Motor neuron (in vitro differentiated cells): Measurements from ENCODE around the gene ZNF839. TPM values are rescaled to one million over a fixed set of nuclear protein-coding genes. Genes with fewer than 3 reads are reported as not detected.
"Not testable (repeated sequence)": the region's sequence is repeated elsewhere in the genome, so short reads cannot be mapped to it uniquely, and the experiment has no call there.

Experiments used
- ATAC-seq, 8 experiments: fragments of 200-7000 bp; cut with Tn5 transposase; replicated peaks in 6 of 8; 2 replicates each; pipeline ENCODE4 v1.8.0; 2021; ENCODE audit warnings: mild to moderate bottlenecking in 8 of 8, moderate library complexity in 8 of 8
- H3K27ac ChIP-seq, 2 donors: fragments of 250-450 bp; sonication (Bioruptor Pico); 2 replicates each; pipeline ENCODE4 v1.9.0; 2021; ENCODE audit warnings: antibody characterized with exemption in 2 of 2, mild to moderate bottlenecking in 2 of 2, moderate library complexity in 1 of 2
- H3K4me1 ChIP-seq, 2 donors: fragments of 250-450 bp; sonication (Bioruptor Pico); replicated peaks in 1 of 2; 2 replicates each; pipeline ENCODE4 v1.6.1; 2021; ENCODE audit warnings: antibody characterized with exemption in 2 of 2, mild to moderate bottlenecking in 2 of 2, moderate library complexity in 1 of 2
- H3K4me3 ChIP-seq, 5 donors: fragments of 250-450 bp; sonication (Bioruptor Pico); 2 replicates each; pipeline ENCODE4 v1.9.0; 2021; ENCODE audit warnings: antibody characterized with exemption in 5 of 5, mild to moderate bottlenecking in 5 of 5, moderate library complexity in 4 of 5
- WGBS, 10 experiments: fragments of 450-650 bp; shearing (Covaris generic); methylation state at CpG; one replicate each; pipeline ENCODE4 v1.0.0; 2022; 5-methylcytosine and 5-hydroxymethylcytosine counted together
- in situ Hi-C, 9 experiments: fragments of 400-800 bp; cut with MboI; loops; one replicate each; pipeline ENCODE4 v1.15.0; 2021; ENCODE audit warnings: low sequenced_read_pairs in 9 of 9, low pct_unique_long_range_greater_than_20kb in 2 of 9; ENCODE audit not compliant: unreplicated experiment in 9 of 9
- total RNA-seq, 8 experiments: library from RNA; unstranded; fragments of 300-600 nt; gene quantifications; 2 replicates each; pipeline versions ENCODE4 v1.2.3 to v1.2.4, GENCODE V29; 2022

Gene ZNF839
- total RNA-seq, 8 experiments from 2014 or later = 7.8 to 16.7 (median 10.2) TPM

DNA sequence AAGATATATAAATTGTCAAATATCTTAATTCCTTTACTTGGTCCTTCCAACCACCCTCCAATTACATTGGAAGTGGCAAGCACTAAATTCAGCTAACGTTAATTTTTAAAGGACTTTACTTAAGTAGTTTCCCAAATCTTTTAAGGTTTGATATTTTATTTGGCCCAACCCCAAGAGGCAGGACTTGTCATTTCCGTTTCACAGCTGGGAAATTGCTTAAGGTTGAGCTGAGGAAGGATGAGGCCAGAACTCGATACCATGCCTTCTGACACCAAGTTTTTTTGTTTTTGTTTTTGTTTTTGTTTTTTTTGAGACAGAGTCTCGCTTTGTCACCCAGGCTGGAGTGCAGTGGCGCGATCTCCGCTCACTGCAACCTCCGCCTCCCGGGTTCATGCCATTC, 32.0 kb downstream of the ZNF839 start:
- in situ Hi-C loops, H3K27ac ChIP-seq, H3K4me3 ChIP-seq, ATAC-seq, H3K4me1 ChIP-seq: not testable (repeated sequence)
- 83 to 100% (median 96%) methylated on average over 3 to 9 of the region's 9 CpGs for WGBS, 10 experiments

DNA sequence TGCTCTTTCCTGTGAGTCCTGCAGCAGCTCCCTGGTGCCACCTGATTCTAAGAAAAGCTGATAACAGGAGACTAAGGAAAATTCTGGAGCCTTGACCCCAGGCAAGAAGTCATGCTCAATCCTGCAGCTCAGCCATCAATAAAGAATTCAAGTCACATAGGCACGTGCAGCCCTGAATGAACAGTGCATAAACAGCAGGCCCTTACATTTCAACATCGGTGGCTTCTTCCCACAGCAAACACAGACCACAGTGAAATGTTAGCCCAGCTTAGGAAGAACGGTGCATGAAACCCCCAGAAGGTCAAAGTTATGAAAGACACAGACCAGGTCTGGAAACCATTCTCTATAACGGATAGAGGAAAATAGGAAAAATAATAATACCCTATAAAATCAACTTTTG, 32.7 kb downstream of the ZNF839 start:
- H3K27ac ChIP-seq = no peak overlapping the region
- no peak for ATAC-seq
- WGBS, 10 experiments = 70 to 100% (median 91%) methylated on average over 2 to 4 of the region's 4 CpGs; no CpG with 5 or more reads in 2 of the 10 experiments
- H3K4me3 ChIP-seq = no peak overlapping the region
- in situ Hi-C loops = no loop called here
- no peaks in the 10 kb centered on the region for H3K4me1 ChIP-seq

DNA sequence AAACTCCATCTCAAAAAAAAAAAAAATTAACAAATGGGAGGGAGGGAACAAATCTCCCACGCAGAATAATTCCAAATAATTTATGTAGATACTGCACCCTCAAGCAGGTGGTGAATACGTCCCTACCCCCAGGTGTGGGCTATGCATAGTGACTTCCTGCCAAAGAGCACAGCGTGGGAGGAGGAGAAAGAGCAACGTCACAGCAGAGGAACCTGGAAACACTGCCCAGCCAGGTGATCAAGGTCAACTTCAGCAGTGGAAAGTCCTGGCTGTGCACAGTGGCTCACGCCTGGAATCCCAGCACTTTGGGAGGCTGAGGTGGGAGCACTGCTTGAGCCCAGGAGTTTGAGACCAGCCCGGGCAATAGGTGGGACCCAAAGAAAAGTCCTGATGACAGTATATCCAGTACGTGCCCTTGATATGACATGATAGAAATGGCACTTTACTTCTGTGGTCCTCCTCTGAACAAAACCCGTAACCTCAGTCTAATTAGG, 33.6 kb downstream of the ZNF839 start:
- Histone ChIP-seq H3K27ac (no peak overlapping the region), H3K4me3 (no peak overlapping the region), H3K4me1 (no peaks in the 10 kb centered on the region)
- WGBS, 10 experiments = 76 to 100% (median 91%) methylated on average over 1 to 6 of the region's 8 CpGs; no CpG with 5 or more reads in 1 of the 10 experiments
- ATAC-seq = no peak
- in situ Hi-C loops = no loop called here

DNA sequence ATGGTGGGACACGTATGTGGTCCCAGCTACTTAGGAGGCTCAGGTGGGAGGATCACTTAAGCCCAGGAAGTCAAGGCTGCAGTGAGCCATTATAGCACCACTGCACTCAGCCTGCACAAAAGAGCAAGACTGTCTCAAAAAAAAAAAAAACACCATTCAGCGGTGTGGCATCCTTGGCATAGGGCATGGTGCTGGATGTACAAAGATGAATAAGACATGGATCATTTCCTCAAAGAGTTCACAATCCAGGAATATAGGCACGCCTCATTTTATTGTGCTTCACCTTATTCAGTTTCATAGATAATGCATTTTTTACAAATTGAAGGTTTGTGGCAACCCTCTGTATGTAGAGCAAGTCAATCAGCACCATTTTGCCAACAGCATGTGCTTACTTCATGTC, 36.7 kb downstream of the ZNF839 start:
- no peak overlapping the region for H3K4me3 ChIP-seq
- in situ Hi-C loops = no loop called here
- ATAC-seq = no peak
- WGBS, 10 experiments = 80 to 100% (median 92%) methylated on average over 1 to 3 of the region's 3 CpGs; no CpG with 5 or more reads in 1 of the 10 experiments
- H3K27ac ChIP-seq = no peak overlapping the region
- no peaks in the 10 kb centered on the region for H3K4me1 ChIP-seq

DNA sequence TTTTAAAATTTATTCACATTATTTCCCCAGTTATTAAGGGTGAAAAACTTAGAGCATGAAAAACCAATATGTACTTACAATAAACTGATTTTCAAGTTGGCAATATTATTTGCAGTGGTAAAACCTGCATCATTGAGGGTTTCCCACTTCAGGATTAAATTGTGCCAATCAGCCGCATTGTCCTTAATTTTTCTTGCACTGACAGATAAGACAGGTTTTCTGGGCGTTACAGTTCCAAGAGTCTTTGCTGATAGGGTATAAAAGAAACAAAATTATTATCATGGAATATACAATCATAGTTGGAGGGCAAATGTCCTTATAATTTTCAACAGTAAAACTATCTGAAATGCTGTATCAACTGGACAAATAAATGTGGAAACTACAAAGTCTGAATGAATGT, 39.8 kb downstream of the ZNF839 start:
- Histone ChIP-seq H3K4me1 (peaks cover 11 to 13% of the 10 kb centered on the region in 2 donors), H3K27ac (no peak overlapping the region), H3K4me3 (no peak overlapping the region)
- 95 to 100% (median 100%) methylated on average over 1 to 2 of the region's 2 CpGs; no CpG with 5 or more reads in 2 of the 10 experiments for WGBS, 10 experiments
- in situ Hi-C loops = no loop called here
- ATAC-seq = no peak

DNA sequence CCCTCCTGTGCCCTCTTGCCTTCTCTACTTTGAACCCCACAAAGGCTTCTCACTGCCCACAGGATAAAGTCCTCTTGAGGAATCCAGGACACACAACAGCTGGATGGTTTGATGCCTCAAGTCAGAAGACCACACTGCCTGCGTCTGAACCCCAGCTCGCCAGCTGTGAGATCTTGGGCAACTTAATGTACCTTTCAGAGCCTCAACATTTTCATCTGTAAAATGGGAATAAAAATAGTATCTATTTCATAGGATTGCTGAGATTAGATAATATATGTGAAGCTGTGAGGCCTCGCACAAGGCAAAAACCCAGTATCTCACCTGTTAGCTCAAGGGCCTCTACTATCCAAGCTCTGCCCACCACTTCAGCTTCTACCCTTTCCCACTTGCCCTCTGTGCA, 40.8 kb downstream of the ZNF839 start:
- Histone ChIP-seq H3K27ac (no peak overlapping the region), H3K4me1 (peaks cover 12 to 15% of the 10 kb centered on the region in 2 donors), H3K4me3 (no peak overlapping the region)
- WGBS, 10 experiments = 86 to 100% (median 100%) methylated on average over 1 to 2 of the region's 3 CpGs; no CpG with 5 or more reads in 3 of the 10 experiments
- ATAC-seq = no peak
- in situ Hi-C loops = no loop called here

DNA sequence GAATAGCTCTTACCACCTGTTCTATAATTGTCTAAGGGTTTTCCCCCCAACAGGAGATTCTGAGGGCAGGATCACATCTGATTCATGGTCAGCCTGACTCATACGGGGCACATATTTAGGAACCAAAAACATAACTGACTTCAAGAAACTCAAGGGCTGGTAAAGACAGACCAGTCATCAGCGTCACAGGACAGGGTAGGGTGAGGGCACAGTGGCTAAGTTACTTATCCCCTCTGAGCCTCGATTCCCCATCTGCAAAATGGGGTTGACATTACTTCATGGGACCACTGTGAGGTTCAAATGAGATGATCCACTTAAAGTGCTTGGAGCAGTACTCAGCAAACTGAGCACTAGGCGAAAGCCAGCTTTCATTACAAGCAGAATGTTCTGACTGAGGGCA, 42.5 kb downstream of the ZNF839 start:
- H3K4me1 ChIP-seq = peaks cover 12 to 15% of the 10 kb centered on the region in 2 donors
- ATAC-seq = peak in 3 of 8 experiments; percentile 2 to 4 (median 2)
- peak overlapping the region; percentile 83 to 86 for H3K27ac ChIP-seq
- peak overlapping the region; percentile 80 to 98 (median 87) for H3K4me3 ChIP-seq
- 0 to 16% (median 0%) methylated on average over 1 to 4 of the region's 4 CpGs; no CpG with 5 or more reads in 5 of the 10 experiments for WGBS, 10 experiments
- in situ Hi-C loops = no loop called here

DNA sequence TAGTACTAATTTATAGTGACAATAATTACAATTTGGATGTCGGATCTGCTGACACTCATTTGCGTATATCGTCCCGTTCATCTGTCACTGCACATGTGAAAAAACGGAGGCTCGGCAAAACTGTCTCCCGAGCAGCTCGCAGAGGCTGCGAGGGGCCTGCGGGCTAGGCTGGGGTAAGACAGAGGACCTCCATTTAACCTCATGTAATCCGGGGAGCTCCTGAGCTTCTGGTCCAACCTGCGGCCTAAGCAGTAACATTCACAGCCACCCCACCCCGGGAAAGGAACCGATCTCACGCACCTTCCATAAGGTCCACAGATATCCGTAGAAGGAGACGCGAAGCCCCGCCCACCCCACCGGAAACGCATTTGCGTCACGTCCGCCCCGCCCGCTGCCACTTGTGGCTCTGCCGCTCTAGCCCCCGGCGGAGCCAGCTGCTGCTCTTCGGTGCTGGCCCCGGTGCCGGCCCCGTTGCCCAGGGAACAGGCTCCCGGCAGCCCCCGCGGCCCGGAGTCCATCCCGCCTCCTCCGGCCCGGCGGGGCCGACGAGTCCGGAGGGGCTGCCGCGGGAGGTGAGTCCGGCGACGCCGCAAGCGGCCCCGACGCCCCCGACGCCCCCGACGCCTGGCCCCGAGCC, 43.1 kb downstream of the ZNF839 start, which contains the start of the genes CINP and TECPR2:
CINP (minus strand) TSS at position 346 of the 637 bp plus-strand sequence; CDS start at position 307, 39 bp downstream.
TECPR2 (plus strand) TSS at position 397 of the 637 bp plus-strand sequence. CDS start 13,781 bp downstream, outside the sequence.
- WGBS, 10 experiments = 0 to 5% (median 0%) methylated on average over 3 to 7 of the region's 58 CpGs; no CpG with 5 or more reads in 7 of the 10 experiments
- ATAC-seq = peak; percentile 88 to 97 (median 96)

DNA sequence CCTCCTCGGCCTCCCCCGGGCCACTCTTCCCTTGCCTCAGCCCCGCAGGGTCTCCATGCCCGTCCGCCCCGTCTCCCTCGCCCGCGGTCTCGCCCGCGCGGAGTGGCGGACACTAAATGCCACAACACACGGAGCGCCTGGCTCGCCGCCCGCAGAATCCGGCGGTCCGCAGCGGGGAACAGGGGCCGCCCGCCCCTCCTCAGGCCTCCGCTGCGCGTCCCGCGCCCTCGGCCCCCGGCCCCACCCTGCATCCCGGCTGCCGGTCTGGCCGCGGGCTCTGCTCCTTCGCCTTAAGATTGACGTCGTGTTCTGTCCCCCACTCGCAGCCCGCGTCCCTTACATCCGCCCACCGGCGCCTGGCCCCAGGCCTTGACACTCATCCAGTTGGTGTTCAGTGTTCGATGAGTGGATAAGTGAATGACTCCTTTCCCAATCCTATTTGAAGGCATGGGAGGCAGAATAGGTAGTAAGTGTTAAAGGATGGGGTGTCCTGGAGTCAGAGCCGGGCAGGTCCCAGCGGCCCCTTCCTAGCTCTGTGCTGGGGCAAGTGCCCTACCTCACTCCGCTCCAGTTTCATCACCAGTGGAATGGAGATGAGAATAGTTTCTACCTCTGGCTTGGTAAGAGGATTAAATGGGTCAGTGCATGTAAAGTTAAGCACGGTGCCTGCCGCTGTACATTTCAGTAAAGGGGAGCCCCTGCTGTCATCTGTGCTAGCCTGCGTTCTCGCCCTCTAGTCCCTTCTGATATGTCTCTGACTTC, 43.8 kb downstream of the ZNF839 start:
- H3K4me1 ChIP-seq = peaks cover 12 to 15% of the 10 kb centered on the region in 2 donors
- ATAC-seq = peak in 7 of 8 experiments; percentile 17 to 67 (median 56)
- in situ Hi-C loops = no loop called here
- peak overlapping the region; percentile 83 to 86 for H3K27ac ChIP-seq
- peak overlapping the region; percentile 80 to 98 (median 87) for H3K4me3 ChIP-seq
- 0 to 33% (median 4%) methylated on average over 1 to 11 of the region's 53 CpGs; no CpG with 5 or more reads in 3 of the 10 experiments for WGBS, 10 experiments

More for the DNA sequence above, 43.1 kb downstream of the ZNF839 start, which contains the start of the genes CINP and TECPR2:
- peak within 1 kb of the TSS; percentile 80 to 98 (median 87) for H3K4me3 ChIP-seq
- in situ Hi-C loops = no loop called here
- peaks cover 12 to 15% of the 10 kb centered on the region in 2 donors for H3K4me1 ChIP-seq
- H3K27ac ChIP-seq = peak within 1 kb of the TSS; percentile 83 to 86

DNA sequence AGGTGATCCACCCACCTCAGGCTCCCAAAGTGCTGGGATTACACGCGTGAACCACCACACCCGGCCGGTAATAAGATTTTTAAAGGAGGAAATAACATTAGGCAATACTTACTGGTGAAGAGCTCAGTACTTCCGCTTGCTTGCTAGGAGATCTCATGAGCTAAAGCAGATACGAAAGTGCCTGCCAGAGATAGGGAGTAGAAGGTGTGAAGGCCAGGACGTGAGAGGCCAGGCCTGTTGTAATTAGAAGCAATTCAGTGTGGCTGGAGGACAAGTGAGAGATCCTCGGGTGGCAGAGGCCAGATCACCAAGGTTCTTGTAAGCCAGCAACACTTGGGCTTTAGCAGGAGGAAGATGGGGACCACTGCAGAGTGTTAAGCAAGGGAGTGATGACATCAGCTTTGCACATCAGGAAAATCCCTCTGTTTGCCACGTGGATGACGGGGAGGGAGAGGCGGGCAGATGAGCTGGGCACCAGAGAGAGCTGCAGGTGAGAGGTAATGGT, 50.8 kb downstream of the ZNF839 start:
- Histone ChIP-seq H3K27ac (no peak overlapping the region), H3K4me1 (no peaks in the 10 kb centered on the region), H3K4me3 (no peak overlapping the region)
- ATAC-seq = peak in 1 of 8 experiments; percentile 14
- WGBS, 10 experiments = 80 to 100% (median 92%) methylated on average over 1 to 8 of the region's 11 CpGs; no CpG with 5 or more reads in 1 of the 10 experiments
- in situ Hi-C loops = no loop called here

DNA sequence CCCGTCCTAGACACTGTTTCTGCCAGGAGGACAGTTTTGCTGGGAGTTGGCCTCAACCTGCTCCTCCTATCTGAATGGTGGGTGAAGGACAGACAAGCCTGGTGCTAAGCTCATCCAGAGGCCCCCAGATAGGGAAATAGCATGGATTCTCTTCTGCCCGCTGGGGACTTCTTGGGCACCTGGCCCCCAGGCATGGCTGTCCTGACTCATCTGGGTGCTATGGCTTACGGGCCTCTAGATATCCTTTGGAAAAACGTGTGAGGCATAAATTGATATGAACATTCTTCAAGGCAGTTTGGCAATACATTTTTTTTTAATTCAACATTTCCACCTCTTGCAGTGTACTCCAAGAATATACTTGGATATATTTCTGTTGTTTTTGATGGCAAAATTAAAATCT, 51.8 kb downstream of the ZNF839 start:
- H3K27ac ChIP-seq = no peak overlapping the region
- H3K4me1 ChIP-seq = no peaks in the 10 kb centered on the region

DNA sequence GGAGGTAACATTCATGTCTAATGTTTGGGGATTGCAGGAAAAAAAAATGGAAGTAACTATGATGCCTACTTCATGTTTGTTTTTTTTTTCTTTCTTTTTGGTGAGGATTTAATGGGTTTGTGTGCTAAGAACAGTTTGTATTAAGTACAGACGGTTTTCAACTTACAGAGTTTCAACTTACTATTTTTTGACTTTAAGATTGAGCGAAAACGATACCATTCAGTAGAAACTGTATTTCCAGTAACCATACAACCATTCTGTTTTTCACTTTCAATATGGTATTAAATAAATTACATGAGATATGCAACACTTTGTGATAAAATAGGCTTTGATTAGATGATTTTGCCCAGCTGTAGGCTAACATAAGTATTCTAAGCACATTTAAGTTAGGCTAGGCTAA, 53.6 kb downstream of the ZNF839 start:
- in situ Hi-C loops = no loop called here
- Histone ChIP-seq H3K4me1 (no peaks in the 10 kb centered on the region), H3K4me3 (no peak overlapping the region), H3K27ac (no peak overlapping the region)
- 80 to 100% (median 94%) methylated on average over 2 to 3 of the region's 3 CpGs; no CpG with 5 or more reads in 1 of the 10 experiments for WGBS, 10 experiments
- no peak for ATAC-seq

More for the DNA sequence above, 51.8 kb downstream of the ZNF839 start:
- H3K4me3 ChIP-seq = no peak overlapping the region
- WGBS, 10 experiments = 50 to 100% (median 68%) methylated on average over 1 to 4 of the region's 4 CpGs; no CpG with 5 or more reads in 2 of the 10 experiments
- no peak for ATAC-seq
- in situ Hi-C loops = no loop called here
